ENCODE results near the gene CRIM1.

Gene CRIM1

GRCh38 chr2:36568516-36569246 is 213.1 kb downstream of the CRIM1 start:
- no peaks in the 10 kb centered on the region for H3K27me3 Mint-ChIP-seq (ENCODE audit: low read depth, poor library complexity)
- peaks cover 58% of the 10 kb centered on the region for H3K4me1 Mint-ChIP-seq
- no peak for DNase-seq
- H3K4me3 Mint-ChIP-seq: no peak overlapping the region
- peaks cover 65% of the 10 kb centered on the region for H3K36me3 Mint-ChIP-seq (ENCODE audit: low read depth)
- TF ChIP-seq CTCF (IDR thresholded peaks at IDR 0.05): no peak
- H3K9me3 Mint-ChIP-seq: no peaks in the 10 kb centered on the region
- no peak overlapping the region for H3K27ac Mint-ChIP-seq

GRCh38 chr2:36569267-36569856 is 213.8 kb downstream of the CRIM1 start:
- no peaks in the 10 kb centered on the region for H3K27me3 Mint-ChIP-seq (ENCODE audit: low read depth, poor library complexity)
- H3K4me1 Mint-ChIP-seq: peaks cover 54% of the 10 kb centered on the region
- no peak overlapping the region for H3K4me3 Mint-ChIP-seq
- DNase-seq: no peak
- no peaks in the 10 kb centered on the region for H3K9me3 Mint-ChIP-seq
- peak overlapping the region; percentile 90 for H3K27ac Mint-ChIP-seq
- peaks cover 71% of the 10 kb centered on the region for H3K36me3 Mint-ChIP-seq (ENCODE audit: low read depth)
- TF ChIP-seq CTCF (IDR thresholded peaks at IDR 0.05): no peak

GRCh38 chr2:36570416-36570815 is 214.8 kb downstream of the CRIM1 start:
- Mint-ChIP-seq H3K36me3 (ENCODE audit: low read depth) (peaks cover 74% of the 10 kb centered on the region), H3K27me3 (ENCODE audit: low read depth, poor library complexity) (no peaks in the 10 kb centered on the region), H3K9me3 (no peaks in the 10 kb centered on the region), H3K4me1 (peaks cover 43% of the 10 kb centered on the region), H3K4me3 (no peak overlapping the region), H3K27ac (no peak overlapping the region)
- no peak for TF ChIP-seq CTCF (IDR thresholded peaks at IDR 0.05)
- no peak for DNase-seq

GRCh38 chr2:36572054-36572718 is 216.6 kb downstream of the CRIM1 start:
- Mint-ChIP-seq H3K4me1 (peaks cover 40% of the 10 kb centered on the region), H3K27me3 (ENCODE audit: low read depth, poor library complexity) (no peaks in the 10 kb centered on the region), H3K4me3 (no peak overlapping the region), H3K36me3 (ENCODE audit: low read depth) (peaks cover 70% of the 10 kb centered on the region), H3K27ac (peak overlapping the region; percentile 94), H3K9me3 (no peaks in the 10 kb centered on the region)
- TF ChIP-seq CTCF (IDR thresholded peaks at IDR 0.05): no peak
- no peak for DNase-seq

- no peaks in the 10 kb centered on the region for H3K27me3 Mint-ChIP-seq (ENCODE audit: low read depth, poor library complexity)
- H3K9me3 Mint-ChIP-seq: no peaks in the 10 kb centered on the region
- no peak overlapping the region for H3K4me3 Mint-ChIP-seq
These were observed 217.1 kb downstream of the CRIM1 start for GRCh38 chr2:36572719-36573059.

More at GRCh38 chr2:36572719-36573059, 217.1 kb downstream of the CRIM1 start:
- DNase-seq: no peak
- Mint-ChIP-seq H3K27ac (peak overlapping the region; percentile 95), H3K4me1 (peaks cover 39% of the 10 kb centered on the region), H3K36me3 (ENCODE audit: low read depth) (peaks cover 70% of the 10 kb centered on the region)
- no peak for TF ChIP-seq CTCF (IDR thresholded peaks at IDR 0.05)
